ENCODE measurements around the gene DNAH9.

DNAH9 gene

GRCh38 chr17:11598274-11599221, at the start of gene DNAH9:
TSS of gene DNAH9 (plus strand) at chr17:11598470. CDS start at chr17:11598499, 29 bp downstream.
- peak; percentile 91 for DNase-seq
- in situ Hi-C loops (cut with HindIII; ENCODE audit: low pct_ligation_motif_present, low pct_unique_long_range_greater_than_20kb, low sequenced_read_pairs) = no loop called here

DNA sequence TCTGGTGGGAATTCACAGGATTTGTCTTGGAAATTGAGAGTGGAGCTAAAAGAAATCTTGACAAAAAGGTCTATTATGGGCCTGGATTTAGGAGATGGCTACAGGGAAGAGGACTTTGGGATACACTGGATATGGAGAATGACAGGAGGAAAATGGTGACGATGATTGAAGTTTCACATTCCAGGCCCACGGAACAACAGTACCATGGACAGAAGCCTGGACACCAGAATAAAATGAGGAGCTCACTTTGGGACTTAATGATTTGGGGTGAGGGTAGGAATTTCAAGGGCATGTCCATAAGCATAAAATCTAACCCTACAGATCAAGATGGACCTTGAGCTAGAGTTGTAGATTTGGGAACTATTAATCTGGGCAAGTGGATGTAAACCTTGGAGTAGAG, 47.8 kb upstream of the DNAH9 start:
- in situ Hi-C loops (cut with HindIII; ENCODE audit: low pct_ligation_motif_present, low pct_unique_long_range_greater_than_20kb, low sequenced_read_pairs) = no loop called here
- no peak for DNase-seq

GRCh38 chr17:11551442-11551841, 46.8 kb upstream of the DNAH9 start:
- in situ Hi-C loops (cut with HindIII; ENCODE audit: low pct_ligation_motif_present, low pct_unique_long_range_greater_than_20kb, low sequenced_read_pairs) = no loop called here
- DNase-seq = no peak

- no peak for DNase-seq
These were observed 45.1 kb upstream of the DNAH9 start for GRCh38 chr17:11553135-11553534.

GRCh38 chr17:11554042-11554441, 44.2 kb upstream of the DNAH9 start:
- DNase-seq = no peak
- in situ Hi-C loops (cut with HindIII; ENCODE audit: low pct_ligation_motif_present, low pct_unique_long_range_greater_than_20kb, low sequenced_read_pairs) = no loop called here

More at GRCh38 chr17:11553135-11553534, 45.1 kb upstream of the DNAH9 start:
- in situ Hi-C loops (cut with HindIII; ENCODE audit: low pct_ligation_motif_present, low pct_unique_long_range_greater_than_20kb, low sequenced_read_pairs) = no loop called here

- no peak for DNase-seq
- in situ Hi-C loops (cut with HindIII; ENCODE audit: low pct_ligation_motif_present, low pct_unique_long_range_greater_than_20kb, low sequenced_read_pairs) = no loop called here
These were observed 43.7 kb upstream of the DNAH9 start for GRCh38 chr17:11554542-11554941.

DNA sequence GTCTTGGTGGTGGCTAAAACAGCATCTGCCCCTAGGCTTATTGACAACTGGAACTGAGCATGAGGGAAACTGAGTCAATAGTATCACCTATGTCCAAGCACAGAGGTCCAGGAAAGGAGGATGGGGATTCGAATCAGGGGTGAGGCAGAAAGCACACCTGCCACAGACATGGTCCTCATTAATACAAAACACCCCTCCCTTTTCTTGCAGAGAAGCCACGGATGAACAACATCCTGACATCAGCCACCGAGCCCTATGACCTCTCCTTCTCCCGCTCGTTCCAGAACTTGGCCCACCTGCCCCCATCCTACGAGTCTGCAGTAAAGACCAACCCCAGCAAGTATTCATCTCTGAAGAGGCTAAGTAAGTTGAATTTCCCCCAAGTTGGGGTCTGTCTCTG, 42.7 kb upstream of the DNAH9 start:
- no peak for DNase-seq
- in situ Hi-C loops (cut with HindIII; ENCODE audit: low pct_ligation_motif_present, low pct_unique_long_range_greater_than_20kb, low sequenced_read_pairs) = no loop called here

DNA sequence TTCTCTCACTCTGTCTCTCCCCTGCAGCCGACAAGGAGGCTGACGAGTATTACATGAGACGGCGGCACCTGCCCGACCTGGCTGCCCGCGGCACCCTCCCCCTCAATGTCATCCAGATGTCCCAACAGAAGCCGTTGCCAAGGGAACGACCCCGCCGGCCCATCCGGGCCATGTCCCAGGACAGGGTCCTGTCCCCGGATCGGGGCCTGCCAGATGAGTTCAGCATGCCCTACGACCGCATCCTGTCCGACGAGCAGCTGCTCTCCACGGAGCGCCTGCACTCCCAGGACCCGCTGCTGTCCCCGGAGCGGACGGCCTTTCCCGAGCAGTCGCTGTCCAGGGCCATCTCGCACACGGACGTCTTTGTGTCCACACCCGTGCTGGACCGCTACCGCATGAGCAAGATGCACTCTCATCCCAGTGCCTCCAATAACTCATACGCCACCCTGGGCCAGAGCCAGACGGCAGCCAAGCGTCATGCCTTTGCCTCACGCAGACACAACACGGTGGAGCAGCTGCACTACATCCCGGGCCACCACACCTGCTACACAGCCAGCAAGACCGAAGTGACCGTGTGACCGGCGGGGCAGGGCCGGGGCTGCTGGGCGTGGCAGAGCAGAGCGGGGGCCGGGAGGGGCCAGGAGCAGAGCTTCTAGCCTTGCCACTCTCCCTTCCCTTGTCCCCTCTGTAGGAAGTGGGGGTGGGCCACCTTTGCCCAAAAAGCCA, 40.4 kb upstream of the DNAH9 start:
- no peak for DNase-seq
- in situ Hi-C loops (cut with HindIII; ENCODE audit: low pct_ligation_motif_present, low pct_unique_long_range_greater_than_20kb, low sequenced_read_pairs) = no loop called here

GRCh38 chr17:11558681-11559234, 39.5 kb upstream of the DNAH9 start:
- no peak for DNase-seq
- in situ Hi-C loops (cut with HindIII; ENCODE audit: low pct_ligation_motif_present, low pct_unique_long_range_greater_than_20kb, low sequenced_read_pairs) = no loop called here

- no peak for DNase-seq
- in situ Hi-C loops (cut with HindIII; ENCODE audit: low pct_ligation_motif_present, low pct_unique_long_range_greater_than_20kb, low sequenced_read_pairs) = no loop called here
These were observed 38.7 kb upstream of the DNAH9 start for GRCh38 chr17:11559601-11560000.

DNA sequence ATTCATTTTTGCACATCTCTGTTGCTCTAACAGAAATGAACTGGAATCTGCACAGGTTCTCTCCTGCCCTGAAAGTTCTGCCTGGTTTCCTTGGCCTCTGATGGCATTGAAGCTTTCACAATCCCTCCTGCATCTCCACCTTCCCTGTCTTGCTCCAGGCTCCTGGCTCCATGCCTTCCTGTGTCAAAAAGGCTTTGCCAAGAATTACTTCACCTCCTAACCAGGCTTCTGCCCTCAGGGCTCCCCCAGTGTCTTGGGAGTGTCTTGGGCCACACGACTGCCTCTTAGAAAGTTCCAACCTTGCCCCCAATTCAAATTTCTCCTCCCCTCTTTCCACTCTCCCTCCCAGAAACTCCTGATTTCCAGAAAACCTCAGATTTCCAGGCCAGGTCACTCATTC, 37.0 kb upstream of the DNAH9 start:
- in situ Hi-C loops (cut with HindIII; ENCODE audit: low pct_ligation_motif_present, low pct_unique_long_range_greater_than_20kb, low sequenced_read_pairs) = no loop called here
- DNase-seq = no peak

DNA sequence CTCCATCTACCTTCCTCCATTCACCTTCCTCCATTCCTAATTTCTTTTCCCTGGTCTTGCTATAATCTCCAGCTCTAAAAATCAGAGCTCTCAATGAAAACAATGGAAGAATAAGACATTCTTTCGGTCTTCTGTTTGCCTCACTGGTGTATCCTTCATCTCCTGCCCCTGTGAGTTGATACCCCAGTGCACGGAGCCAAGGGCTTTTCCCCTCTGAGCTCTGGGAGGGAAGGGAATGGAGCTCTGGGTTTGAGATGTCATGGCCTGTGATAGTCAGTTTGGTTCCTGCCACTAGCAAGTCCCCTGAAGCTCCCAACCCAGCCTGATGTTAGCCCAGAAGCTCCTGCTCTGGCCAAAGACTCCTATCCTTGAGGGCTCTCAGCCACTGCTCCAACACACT, 36.6 kb upstream of the DNAH9 start:
- no peak for DNase-seq
- in situ Hi-C loops (cut with HindIII; ENCODE audit: low pct_ligation_motif_present, low pct_unique_long_range_greater_than_20kb, low sequenced_read_pairs) = no loop called here

DNA sequence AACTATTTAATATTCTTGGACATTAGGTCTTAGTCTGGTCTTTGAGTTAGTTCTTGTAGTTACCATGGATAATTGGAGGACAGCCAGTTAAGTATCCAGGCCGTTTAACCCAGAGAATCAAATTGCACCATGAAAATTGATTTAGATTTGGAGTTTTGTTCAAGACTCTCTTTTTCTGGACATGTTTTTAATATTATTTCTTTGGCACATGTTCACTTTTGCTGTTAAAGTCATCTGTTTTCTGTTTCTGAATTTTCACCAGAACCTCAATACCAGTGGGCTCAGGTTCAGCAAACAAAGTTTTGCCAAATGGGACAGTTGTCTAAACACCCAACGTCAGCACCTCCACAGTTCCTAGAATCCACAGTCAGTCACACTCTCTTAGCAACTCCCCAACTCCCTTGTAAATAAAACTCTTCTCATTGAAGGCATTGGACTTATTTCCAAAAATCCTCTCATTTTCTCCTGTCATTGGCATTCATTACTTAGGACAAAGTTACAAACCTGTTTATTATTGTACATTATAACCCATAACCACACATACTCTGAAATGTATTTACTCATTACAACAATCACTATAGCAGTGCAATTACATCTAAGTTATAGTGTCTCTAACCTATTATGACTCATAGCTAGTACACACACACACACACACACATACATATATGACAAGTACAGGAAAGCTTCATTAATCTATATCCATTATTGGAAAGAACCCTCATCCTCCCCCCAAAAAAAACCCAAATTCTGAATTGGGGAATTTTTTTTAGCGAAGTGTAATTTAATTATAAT, 33.5 kb upstream of the DNAH9 start:
- in situ Hi-C loops (cut with HindIII; ENCODE audit: low pct_ligation_motif_present, low pct_unique_long_range_greater_than_20kb, low sequenced_read_pairs) = no loop called here
- DNase-seq = no peak

- DNase-seq = no peak
- in situ Hi-C loops (cut with HindIII; ENCODE audit: low pct_ligation_motif_present, low pct_unique_long_range_greater_than_20kb, low sequenced_read_pairs) = no loop called here
These were observed 32.7 kb upstream of the DNAH9 start for GRCh38 chr17:11565591-11565990.

- in situ Hi-C loops (cut with HindIII; ENCODE audit: low pct_ligation_motif_present, low pct_unique_long_range_greater_than_20kb, low sequenced_read_pairs) = no loop called here
- no peak for DNase-seq
These were observed 19.3 kb upstream of the DNAH9 start for GRCh38 chr17:11578998-11579397.

DNA sequence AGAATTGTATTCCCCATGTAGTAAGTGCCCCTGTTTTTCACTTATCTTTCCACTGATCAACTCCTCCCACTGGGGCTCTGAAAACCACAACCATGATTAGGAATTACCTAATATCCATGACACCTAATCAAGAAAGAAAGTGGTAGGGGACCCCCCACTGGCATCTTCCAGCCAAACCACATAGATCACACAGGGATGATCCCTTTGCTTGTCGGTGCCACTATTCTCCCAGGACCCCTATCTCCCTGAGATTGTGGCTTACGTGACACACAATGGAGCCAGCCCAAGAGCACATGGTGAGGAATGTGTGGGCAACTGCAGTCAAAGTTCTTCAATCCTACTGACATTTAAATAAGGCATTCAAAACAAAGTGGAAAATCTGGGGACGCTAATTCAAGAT, 17.6 kb upstream of the DNAH9 start:
- DNase-seq = no peak
- in situ Hi-C loops (cut with HindIII; ENCODE audit: low pct_ligation_motif_present, low pct_unique_long_range_greater_than_20kb, low sequenced_read_pairs) = no loop called here

GRCh38 chr17:11582217-11582616, 16.1 kb upstream of the DNAH9 start:
- in situ Hi-C loops (cut with HindIII; ENCODE audit: low pct_ligation_motif_present, low pct_unique_long_range_greater_than_20kb, low sequenced_read_pairs) = no loop called here
- no peak for DNase-seq

DNA sequence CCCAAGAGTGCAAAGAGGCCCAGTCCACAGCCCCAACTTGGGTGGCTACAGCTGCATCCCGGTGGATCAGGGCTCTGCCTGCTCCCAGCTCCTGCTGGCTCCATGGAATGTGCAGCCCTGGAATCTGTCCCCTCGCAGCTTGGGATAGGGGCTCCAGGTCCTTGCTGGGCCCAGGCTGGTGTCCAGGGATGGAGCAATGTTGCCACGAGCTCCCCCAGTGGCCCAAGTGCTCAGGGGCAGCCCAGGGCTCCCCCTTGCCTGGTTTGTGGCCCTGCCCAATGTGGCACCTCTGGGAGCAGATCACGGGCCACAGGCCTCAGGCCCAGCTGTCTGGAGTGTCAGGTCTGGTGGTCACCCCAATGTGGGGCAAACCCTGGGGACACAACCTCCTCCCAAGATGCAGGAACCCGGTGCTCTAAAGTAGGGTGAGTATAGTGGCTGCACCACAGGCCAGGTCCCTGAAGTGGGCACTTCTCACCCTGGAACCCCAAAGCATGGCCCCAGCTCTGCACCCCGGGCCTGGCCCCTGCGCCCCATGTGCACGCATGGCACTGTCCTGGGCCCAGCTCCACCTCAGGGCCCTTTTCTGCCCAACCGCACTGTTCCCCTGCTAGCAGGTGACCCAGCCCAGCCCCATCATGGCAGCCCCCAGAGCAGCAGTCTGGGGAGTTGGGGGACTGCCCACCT, 14.8 kb upstream of the DNAH9 start:
- in situ Hi-C loops (cut with HindIII; ENCODE audit: low pct_ligation_motif_present, low pct_unique_long_range_greater_than_20kb, low sequenced_read_pairs) = no loop called here
- no peak for DNase-seq

All from ACHN (cell line).